ENCODE results near the gene RHBDF1. TPM values are rescaled to one million over a fixed set of nuclear protein-coding genes. Genes with fewer than 3 reads are reported as not detected.

Gene RHBDF1
- total RNA-seq, 4 donors from 2014 or later, result 14.7 to 79.0 (median 31.1) TPM

DNA sequence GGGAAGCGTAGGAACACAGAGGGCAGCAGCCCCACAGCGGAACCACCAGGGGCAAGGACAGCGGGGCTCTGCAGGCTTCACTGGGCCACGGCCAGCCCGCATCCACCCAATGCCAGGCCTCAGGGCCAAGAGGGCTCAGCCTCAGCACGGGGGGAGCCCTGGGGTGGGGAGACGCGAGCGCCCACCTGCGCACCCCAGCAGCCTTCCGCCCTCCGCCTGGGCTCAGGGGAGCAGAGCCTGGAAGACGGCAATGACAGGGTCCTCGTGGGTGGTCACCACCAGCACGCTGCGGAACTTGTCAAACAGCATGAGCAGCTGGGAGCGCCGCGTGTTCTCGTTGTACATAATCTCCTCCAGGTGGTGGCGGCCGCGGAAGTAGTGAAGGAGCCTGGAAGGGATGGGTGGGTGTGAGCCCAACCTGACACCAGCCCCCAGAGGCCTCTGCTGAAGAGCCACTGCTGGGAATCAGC lies 14.1 kb upstream of the RHBDF1 start:
- no peaks in the 10 kb centered on the region for H3K27me3 ChIP-seq
- H3K9me3 ChIP-seq, result no peaks in the 10 kb centered on the region
- no peak overlapping the region for H3K4me3 ChIP-seq
- intact Hi-C loops (cut with DNase I; ENCODE audit: low total_unique reads), result no loop called here
- TF ChIP-seq POLR2A (IDR thresholded peaks at IDR 0.05), result no peak
- TF ChIP-seq, protein P1, sequence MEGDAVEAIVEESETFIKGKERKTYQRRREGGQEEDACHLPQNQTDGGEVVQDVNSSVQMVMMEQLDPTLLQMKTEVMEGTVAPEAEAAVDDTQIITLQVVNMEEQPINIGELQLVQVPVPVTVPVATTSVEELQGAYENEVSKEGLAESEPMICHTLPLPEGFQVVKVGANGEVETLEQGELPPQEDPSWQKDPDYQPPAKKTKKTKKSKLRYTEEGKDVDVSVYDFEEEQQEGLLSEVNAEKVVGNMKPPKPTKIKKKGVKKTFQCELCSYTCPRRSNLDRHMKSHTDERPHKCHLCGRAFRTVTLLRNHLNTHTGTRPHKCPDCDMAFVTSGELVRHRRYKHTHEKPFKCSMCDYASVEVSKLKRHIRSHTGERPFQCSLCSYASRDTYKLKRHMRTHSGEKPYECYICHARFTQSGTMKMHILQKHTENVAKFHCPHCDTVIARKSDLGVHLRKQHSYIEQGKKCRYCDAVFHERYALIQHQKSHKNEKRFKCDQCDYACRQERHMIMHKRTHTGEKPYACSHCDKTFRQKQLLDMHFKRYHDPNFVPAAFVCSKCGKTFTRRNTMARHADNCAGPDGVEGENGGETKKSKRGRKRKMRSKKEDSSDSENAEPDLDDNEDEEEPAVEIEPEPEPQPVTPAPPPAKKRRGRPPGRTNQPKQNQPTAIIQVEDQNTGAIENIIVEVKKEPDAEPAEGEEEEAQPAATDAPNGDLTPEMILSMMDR (IDR thresholded peaks at IDR 0.05), result no peak
- H3K36me3 ChIP-seq, result no peaks in the 10 kb centered on the region
- DNase-seq, result no peak
- no peak overlapping the region for H3K27ac ChIP-seq
- H3K4me1 ChIP-seq, result peaks cover 0 to 17% of the 10 kb centered on the region in 2 donors

DNA sequence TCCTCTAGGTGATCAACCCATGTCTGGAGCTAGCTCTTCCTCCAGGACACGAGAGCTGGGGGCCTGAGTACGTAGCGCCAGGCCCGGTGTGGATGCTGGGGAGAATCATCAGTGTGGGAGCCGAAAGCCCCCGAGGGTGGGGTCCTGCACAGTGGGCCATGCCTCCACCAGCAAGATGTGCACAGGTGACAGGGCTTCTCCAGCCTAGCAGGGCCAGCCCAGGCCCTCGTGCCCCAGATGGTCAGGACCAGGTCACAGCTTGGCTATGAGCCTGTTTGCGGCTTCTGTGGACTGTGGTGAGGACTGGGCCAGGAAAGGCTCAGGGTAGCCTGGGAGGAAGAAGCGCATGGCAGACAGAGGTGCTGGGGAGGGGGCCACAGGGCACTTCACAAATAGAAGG lies 13.4 kb upstream of the RHBDF1 start:
- peaks cover 0 to 17% of the 10 kb centered on the region in 2 donors for H3K4me1 ChIP-seq
- intact Hi-C loops (cut with DNase I; ENCODE audit: low total_unique reads), result no loop called here
- H3K4me3 ChIP-seq, result no peak overlapping the region
- no peaks in the 10 kb centered on the region for H3K36me3 ChIP-seq
- H3K27me3 ChIP-seq, result no peaks in the 10 kb centered on the region
- H3K27ac ChIP-seq, result peak overlapping the region in 1 of 2 donors; percentile 59
- no peaks in the 10 kb centered on the region for H3K9me3 ChIP-seq
- TF ChIP-seq, protein P1 (IDR thresholded peaks at IDR 0.05), result no peak
- no peak for TF ChIP-seq POLR2A (IDR thresholded peaks at IDR 0.05)
- DNase-seq, result no peak

GRCh38 chr16:85407-85782 lies 13.0 kb upstream of the RHBDF1 start:
- intact Hi-C loops (cut with DNase I; ENCODE audit: low total_unique reads), result no loop called here
- H3K27me3 ChIP-seq, result no peaks in the 10 kb centered on the region
- no peak for DNase-seq
- no peaks in the 10 kb centered on the region for H3K9me3 ChIP-seq
- peaks cover 0 to 17% of the 10 kb centered on the region in 2 donors for H3K4me1 ChIP-seq
- no peaks in the 10 kb centered on the region for H3K36me3 ChIP-seq
- no peak overlapping the region for H3K4me3 ChIP-seq
- TF ChIP-seq, protein P1 (IDR thresholded peaks at IDR 0.05), result no peak
- no peak for TF ChIP-seq POLR2A (IDR thresholded peaks at IDR 0.05)
- peak overlapping the region; percentile 57 to 59 for H3K27ac ChIP-seq

GRCh38 chr16:84718-85406 lies 12.4 kb upstream of the RHBDF1 start:
- peaks cover 0 to 17% of the 10 kb centered on the region in 2 donors for H3K4me1 ChIP-seq
- H3K27me3 ChIP-seq, result no peaks in the 10 kb centered on the region
- peak; percentile 47 to 62 for DNase-seq
- peak overlapping the region; percentile 57 to 59 for H3K27ac ChIP-seq
- no peak overlapping the region for H3K4me3 ChIP-seq
- H3K36me3 ChIP-seq, result no peaks in the 10 kb centered on the region
- intact Hi-C loops (cut with DNase I; ENCODE audit: low total_unique reads), result no loop called here
- TF ChIP-seq, protein P1 (IDR thresholded peaks at IDR 0.05), result no peak
- no peak for TF ChIP-seq POLR2A (IDR thresholded peaks at IDR 0.05)
- no peaks in the 10 kb centered on the region for H3K9me3 ChIP-seq

DNA sequence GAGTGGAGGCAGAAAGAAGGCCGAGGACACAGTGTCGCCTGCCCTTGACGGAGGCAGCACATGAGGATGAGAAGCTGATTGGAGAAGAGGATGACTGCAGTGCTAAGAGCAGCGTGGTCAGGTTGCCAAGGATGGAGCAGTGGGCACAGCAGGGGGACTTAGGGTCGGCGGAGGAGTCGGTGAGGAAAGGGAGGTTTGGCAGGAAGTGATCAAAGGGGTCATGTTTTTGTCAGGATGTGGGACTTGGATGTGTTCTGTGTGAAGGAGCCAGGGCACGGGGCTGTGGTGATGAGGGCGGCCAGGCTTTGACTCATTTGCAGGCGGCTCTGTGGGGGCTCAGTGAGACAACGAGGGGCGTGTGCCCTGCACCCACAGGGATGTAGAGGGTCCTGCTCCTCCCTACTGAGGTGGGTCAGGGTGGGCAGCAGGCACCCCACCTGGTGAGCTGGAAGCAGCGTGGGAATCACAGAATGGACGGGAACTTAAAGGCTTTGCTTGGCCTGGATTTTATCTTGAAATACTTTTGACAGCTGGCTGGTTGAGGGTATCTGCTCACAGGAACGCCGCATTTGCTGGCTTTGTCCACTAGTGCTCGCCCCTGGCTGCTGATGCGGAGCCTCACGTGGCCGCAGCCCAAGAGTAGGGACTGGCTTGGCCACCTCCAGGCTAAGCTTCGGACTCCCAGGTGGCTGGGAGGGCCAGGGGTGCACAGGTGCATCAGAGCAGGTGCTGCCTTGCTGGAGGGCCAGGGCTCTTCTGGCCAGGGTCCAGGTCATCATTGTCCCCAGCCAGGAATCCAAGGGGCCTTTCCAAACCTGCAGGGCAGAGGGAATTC lies 11.6 kb upstream of the RHBDF1 start:
- Histone ChIP-seq H3K27me3 (no peaks in the 10 kb centered on the region), H3K9me3 (no peaks in the 10 kb centered on the region), H3K36me3 (no peaks in the 10 kb centered on the region), H3K4me3 (no peak overlapping the region), H3K4me1 (peaks cover 0 to 18% of the 10 kb centered on the region in 2 donors), H3K27ac (peak overlapping the region; percentile 57 to 59)
- DNase-seq, result no peak
- intact Hi-C loops (cut with DNase I; ENCODE audit: low total_unique reads), result no loop called here
- TF ChIP-seq, protein P1 (IDR thresholded peaks at IDR 0.05), result no peak
- TF ChIP-seq POLR2A (IDR thresholded peaks at IDR 0.05), result no peak
